HEK293 (cell line): ENCODE data around the gene AMBRA1.

ENCODE experiments used
- GLI2 ChIP-seq: fragments of 450-650 bp; formaldehyde crosslinking; IDR thresholded peaks from 2 replicates; pipeline ENCODE4; 2017; ENCODE audit warnings: missing biosample characterization, missing genetic modification characterization, low read depth, borderline replicate concordance
- HOXA7 ChIP-seq: sonication (generic); formaldehyde crosslinking; IDR thresholded peaks from 2 replicates; pipeline ENCODE4 v1.8.1; 2022; ENCODE audit warnings: missing genetic modification reagents, borderline replicate concordance
- KLF16 ChIP-seq: fragments of 450-650 bp; formaldehyde crosslinking; IDR thresholded peaks from 2 replicates; pipeline ENCODE4 v1.5.1; 2017; ENCODE audit warnings: missing biosample characterization, missing genetic modification characterization
- KLF8 ChIP-seq: fragments of 450-650 bp; formaldehyde crosslinking; IDR thresholded peaks from 2 replicates; pipeline ENCODE4 v1.5.1; 2016; ENCODE audit warnings: missing biosample characterization, missing genetic modification characterization
- TCF7L2 ChIP-seq: IDR thresholded peaks from 2 replicates; pipeline ENCODE4 v1.6.1; 2011; ENCODE audit warnings: low read depth, mild to moderate bottlenecking, inconsistent platforms, low read length, moderate library complexity, borderline replicate concordance
- YY2 ChIP-seq: fragments of 450-650 bp; formaldehyde crosslinking; IDR thresholded peaks from 2 replicates; pipeline ENCODE4 v1.5.1; 2016; ENCODE audit warnings: missing biosample characterization, missing genetic modification characterization
- ZNF112 ChIP-seq: fragments of 450-650 bp; formaldehyde crosslinking; IDR thresholded peaks from 2 replicates; pipeline ENCODE4 v1.5.0; 2017; ENCODE audit warnings: missing biosample characterization, missing genetic modification characterization
- ZNF140 ChIP-seq: fragments of 450-650 bp; formaldehyde crosslinking; IDR thresholded peaks from 2 replicates; pipeline ENCODE4 v1.5.1; 2016; ENCODE audit warnings: missing biosample characterization, missing genetic modification characterization
- ZNF157 ChIP-seq: fragments of 450-650 bp; formaldehyde crosslinking; IDR thresholded peaks from 2 replicates; pipeline ENCODE4 v1.5.1; 2016; ENCODE audit warnings: missing biosample characterization, missing genetic modification characterization
- ZNF24 ChIP-seq: fragments of 450-650 bp; formaldehyde crosslinking; IDR thresholded peaks from 2 replicates; pipeline ENCODE4 v1.5.1; 2016; ENCODE audit warnings: missing biosample characterization, missing genetic modification characterization
- ZNF292 ChIP-seq: fragments of 450-650 bp; formaldehyde crosslinking; IDR thresholded peaks from 2 replicates; pipeline ENCODE4 v1.5.1; 2016; ENCODE audit warnings: low read depth, missing biosample characterization, missing genetic modification characterization, borderline replicate concordance
- ZNF324 ChIP-seq: fragments of 450-650 bp; formaldehyde crosslinking; IDR thresholded peaks from 2 replicates; pipeline ENCODE4 v1.5.1; 2016; ENCODE audit warnings: missing biosample characterization, missing genetic modification characterization
- ZNF335 ChIP-seq: fragments of 450-650 bp; formaldehyde crosslinking; conservative IDR thresholded peaks from 2 replicates; pipeline ENCODE4 v1.5.1; 2016; ENCODE audit warnings: missing biosample characterization, missing genetic modification characterization
- ZNF555 ChIP-seq: fragments of 450-650 bp; formaldehyde crosslinking; conservative IDR thresholded peaks from 2 replicates; pipeline ENCODE4 v1.5.1; 2017; ENCODE audit warnings: missing biosample characterization, mild to moderate bottlenecking, missing genetic modification characterization, inconsistent platforms
- ZNF658 ChIP-seq: fragments of 450-650 bp; formaldehyde crosslinking; IDR thresholded peaks from 2 replicates; pipeline ENCODE4; 2016; ENCODE audit warnings: missing biosample characterization, missing genetic modification characterization
- ZNF677 ChIP-seq: fragments of 450-650 bp; IDR thresholded peaks from 2 replicates; pipeline ENCODE4 v1.5.0; 2018; ENCODE audit warnings: missing biosample characterization, mild to moderate bottlenecking, missing genetic modification characterization, moderate library complexity
- ZNF747 ChIP-seq: fragments of 450-650 bp; formaldehyde crosslinking; IDR thresholded peaks from 2 replicates; pipeline ENCODE4 v1.5.1; 2016; ENCODE audit warnings: missing biosample characterization, missing genetic modification characterization
- ZNF830 ChIP-seq: fragments of 450-650 bp; IDR thresholded peaks from 2 replicates; pipeline ENCODE4 v1.5.0; 2018; ENCODE audit warnings: missing biosample characterization, missing genetic modification characterization, low read depth, mild to moderate bottlenecking, moderate library complexity
- ZSCAN16 ChIP-seq: fragments of 450-650 bp; formaldehyde crosslinking; IDR thresholded peaks from 2 replicates; pipeline ENCODE4 v1.5.1; 2016; ENCODE audit warnings: missing biosample characterization, missing genetic modification characterization
- ZXDB ChIP-seq: fragments of 450-650 bp; formaldehyde crosslinking; IDR thresholded peaks from 2 replicates; pipeline ENCODE4 v1.5.1; 2016; ENCODE audit warnings: missing biosample characterization, missing genetic modification characterization
- TF ChIP-seq, protein P1 (sequence below): fragments of 450-650 bp; formaldehyde crosslinking; IDR thresholded peaks from 2 replicates; pipeline ENCODE4 v1.5.1; 2016; ENCODE audit warnings: missing biosample characterization, missing genetic modification characterization
- TF ChIP-seq, protein P2 (sequence below): fragments of 450-650 bp; formaldehyde crosslinking; IDR thresholded peaks from 2 replicates; pipeline ENCODE4 v1.5.1; 2016; ENCODE audit warnings: missing biosample characterization, missing genetic modification characterization
- TF ChIP-seq, protein P3 (sequence below): fragments of 450-650 bp; formaldehyde crosslinking; IDR thresholded peaks from 2 replicates; pipeline ENCODE4 v1.5.1; 2017; ENCODE audit warnings: missing biosample characterization, missing genetic modification characterization

AMBRA1 gene

DNA sequence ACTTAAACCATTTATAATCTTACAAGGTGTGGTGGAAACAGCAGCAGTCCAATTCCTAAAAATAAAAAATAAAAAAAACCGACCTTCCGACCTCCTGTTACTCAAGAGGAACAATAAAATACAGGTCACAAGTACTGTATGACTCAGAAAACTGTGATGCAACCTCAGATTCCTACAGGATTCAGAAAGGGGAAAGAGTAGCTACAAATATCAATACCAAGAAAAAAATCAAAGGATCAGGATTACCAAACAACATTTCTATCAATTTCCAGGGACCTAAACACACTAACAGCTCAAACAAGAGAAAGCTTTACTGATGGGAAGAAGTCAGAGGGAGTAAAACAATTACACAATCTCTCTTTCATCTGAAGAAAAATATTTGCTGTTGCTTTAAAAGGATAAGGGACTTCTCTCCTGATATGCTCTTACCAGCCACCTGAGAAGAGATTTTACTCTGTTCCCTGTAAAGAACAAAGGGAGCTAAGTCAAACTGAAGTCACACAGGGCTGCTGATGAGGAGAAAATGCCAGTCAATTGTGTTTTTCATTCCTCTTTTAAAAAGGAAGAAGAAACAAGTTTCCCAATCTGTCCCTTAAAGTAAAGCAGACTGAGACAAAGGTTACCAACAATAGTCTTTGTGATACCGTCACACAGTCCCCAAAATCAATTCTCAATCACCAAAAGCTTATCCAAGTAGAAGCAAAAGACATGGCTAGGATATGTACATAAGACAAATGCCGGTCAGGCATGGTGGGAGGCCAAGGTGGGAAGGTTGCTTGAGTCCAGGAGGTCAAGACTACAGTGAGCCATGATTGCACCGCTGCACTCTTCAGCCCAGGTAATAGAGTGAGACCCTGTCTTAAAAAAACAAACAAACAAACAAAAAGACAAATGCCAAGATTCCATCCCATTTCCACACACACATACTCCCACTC is 39.3 kb downstream of the AMBRA1 start (continued):
- TF ChIP-seq, protein P1, sequence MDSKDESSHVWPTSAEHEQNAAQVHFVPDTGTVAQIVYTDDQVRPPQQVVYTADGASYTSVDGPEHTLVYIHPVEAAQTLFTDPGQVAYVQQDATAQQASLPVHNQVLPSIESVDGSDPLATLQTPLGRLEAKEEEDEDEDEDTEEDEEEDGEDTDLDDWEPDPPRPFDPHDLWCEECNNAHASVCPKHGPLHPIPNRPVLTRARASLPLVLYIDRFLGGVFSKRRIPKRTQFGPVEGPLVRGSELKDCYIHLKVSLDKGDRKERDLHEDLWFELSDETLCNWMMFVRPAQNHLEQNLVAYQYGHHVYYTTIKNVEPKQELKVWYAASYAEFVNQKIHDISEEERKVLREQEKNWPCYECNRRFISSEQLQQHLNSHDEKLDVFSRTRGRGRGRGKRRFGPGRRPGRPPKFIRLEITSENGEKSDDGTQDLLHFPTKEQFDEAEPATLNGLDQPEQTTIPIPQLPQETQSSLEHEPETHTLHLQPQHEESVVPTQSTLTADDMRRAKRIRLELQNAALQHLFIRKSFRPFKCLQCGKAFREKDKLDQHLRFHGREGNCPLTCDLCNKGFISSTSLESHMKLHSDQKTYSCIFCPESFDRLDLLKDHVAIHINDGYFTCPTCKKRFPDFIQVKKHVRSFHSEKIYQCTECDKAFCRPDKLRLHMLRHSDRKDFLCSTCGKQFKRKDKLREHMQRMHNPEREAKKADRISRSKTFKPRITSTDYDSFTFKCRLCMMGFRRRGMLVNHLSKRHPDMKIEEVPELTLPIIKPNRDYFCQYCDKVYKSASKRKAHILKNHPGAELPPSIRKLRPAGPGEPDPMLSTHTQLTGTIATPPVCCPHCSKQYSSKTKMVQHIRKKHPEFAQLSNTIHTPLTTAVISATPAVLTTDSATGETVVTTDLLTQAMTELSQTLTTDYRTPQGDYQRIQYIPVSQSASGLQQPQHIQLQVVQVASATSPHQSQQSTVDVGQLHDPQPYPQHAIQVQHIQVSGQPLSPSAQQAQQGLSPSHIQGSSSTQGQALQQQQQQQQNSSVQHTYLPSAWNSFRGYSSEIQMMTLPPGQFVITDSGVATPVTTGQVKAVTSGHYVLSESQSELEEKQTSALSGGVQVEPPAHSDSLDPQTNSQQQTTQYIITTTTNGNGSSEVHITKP (tag by site-specific recombination) = peak; percentile 5; the same call in 1 of the 2 replicates
- peak; percentile 64 for TF ChIP-seq ZNF24 (tag by site-specific recombination)
- TF ChIP-seq, protein P2, sequence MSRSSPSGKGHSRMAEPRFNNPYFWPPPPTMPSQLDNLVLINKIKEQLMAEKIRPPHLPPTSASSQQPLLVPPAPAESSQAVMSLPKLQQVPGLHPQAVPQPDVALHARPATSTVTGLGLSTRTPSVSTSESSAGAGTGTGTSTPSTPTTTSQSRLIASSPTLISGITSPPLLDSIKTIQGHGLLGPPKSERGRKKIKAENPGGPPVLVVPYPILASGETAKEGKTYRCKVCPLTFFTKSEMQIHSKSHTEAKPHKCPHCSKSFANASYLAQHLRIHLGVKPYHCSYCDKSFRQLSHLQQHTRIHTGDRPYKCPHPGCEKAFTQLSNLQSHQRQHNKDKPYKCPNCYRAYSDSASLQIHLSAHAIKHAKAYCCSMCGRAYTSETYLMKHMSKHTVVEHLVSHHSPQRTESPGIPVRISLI = peak; percentile 87
- TF ChIP-seq, protein P3, sequence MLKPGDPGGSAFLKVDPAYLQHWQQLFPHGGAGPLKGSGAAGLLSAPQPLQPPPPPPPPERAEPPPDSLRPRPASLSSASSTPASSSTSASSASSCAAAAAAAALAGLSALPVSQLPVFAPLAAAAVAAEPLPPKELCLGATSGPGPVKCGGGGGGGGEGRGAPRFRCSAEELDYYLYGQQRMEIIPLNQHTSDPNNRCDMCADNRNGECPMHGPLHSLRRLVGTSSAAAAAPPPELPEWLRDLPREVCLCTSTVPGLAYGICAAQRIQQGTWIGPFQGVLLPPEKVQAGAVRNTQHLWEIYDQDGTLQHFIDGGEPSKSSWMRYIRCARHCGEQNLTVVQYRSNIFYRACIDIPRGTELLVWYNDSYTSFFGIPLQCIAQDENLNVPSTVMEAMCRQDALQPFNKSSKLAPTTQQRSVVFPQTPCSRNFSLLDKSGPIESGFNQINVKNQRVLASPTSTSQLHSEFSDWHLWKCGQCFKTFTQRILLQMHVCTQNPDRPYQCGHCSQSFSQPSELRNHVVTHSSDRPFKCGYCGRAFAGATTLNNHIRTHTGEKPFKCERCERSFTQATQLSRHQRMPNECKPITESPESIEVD (tag by site-specific recombination) = peak; percentile 84
- no peak for TF ChIP-seq HOXA7 (CRISPR knock-in tag)
- no peak for TF ChIP-seq ZSCAN16 (tag by site-specific recombination)
- TF ChIP-seq ZNF324 (tag by site-specific recombination) = peak; percentile 47; the same call in 1 of the 2 replicates
- TF ChIP-seq KLF8 (tag by site-specific recombination) = peak; percentile 62
- no peak for TF ChIP-seq ZNF658 (tag by site-specific recombination)
- TF ChIP-seq ZNF335 (tag by site-specific recombination) = 0 out of 2 replicates have a peak, but pooled peaks have one; percentile 23
- no peak for TF ChIP-seq ZNF157 (tag by site-specific recombination)
- TF ChIP-seq ZNF677 (tag by site-specific recombination) = no peak
- TF ChIP-seq ZNF292 (tag by site-specific recombination) = no peak
- no peak for TF ChIP-seq ZNF555 (tag by site-specific recombination)
- TF ChIP-seq GLI2 (tag by site-specific recombination) = no peak
- TF ChIP-seq ZNF747 = no peak
- TF ChIP-seq KLF16 (tag by site-specific recombination) = no peak
- TF ChIP-seq ZNF140 = no peak
- TF ChIP-seq ZNF112 (tag by site-specific recombination) = no peak
- TF ChIP-seq YY2 = no peak
- TF ChIP-seq TCF7L2 = 0 out of 2 replicates have a peak, but pooled peaks have one; percentile 14
- TF ChIP-seq ZXDB (tag by site-specific recombination) = peak; percentile 32; the same call in 1 of the 2 replicates
- no peak for TF ChIP-seq ZNF830
